ENCODE measurements around the gene PSME3. TPM values are rescaled to one million over a fixed set of nuclear protein-coding genes. Genes with fewer than 3 reads are reported as not detected.
A peak's percentile ranks its signal among the peaks of the same experiment; 100 is the strongest.

PSME3 gene
- total RNA-seq, 1 experiment from 2014 or later, result 163 TPM

DNA sequence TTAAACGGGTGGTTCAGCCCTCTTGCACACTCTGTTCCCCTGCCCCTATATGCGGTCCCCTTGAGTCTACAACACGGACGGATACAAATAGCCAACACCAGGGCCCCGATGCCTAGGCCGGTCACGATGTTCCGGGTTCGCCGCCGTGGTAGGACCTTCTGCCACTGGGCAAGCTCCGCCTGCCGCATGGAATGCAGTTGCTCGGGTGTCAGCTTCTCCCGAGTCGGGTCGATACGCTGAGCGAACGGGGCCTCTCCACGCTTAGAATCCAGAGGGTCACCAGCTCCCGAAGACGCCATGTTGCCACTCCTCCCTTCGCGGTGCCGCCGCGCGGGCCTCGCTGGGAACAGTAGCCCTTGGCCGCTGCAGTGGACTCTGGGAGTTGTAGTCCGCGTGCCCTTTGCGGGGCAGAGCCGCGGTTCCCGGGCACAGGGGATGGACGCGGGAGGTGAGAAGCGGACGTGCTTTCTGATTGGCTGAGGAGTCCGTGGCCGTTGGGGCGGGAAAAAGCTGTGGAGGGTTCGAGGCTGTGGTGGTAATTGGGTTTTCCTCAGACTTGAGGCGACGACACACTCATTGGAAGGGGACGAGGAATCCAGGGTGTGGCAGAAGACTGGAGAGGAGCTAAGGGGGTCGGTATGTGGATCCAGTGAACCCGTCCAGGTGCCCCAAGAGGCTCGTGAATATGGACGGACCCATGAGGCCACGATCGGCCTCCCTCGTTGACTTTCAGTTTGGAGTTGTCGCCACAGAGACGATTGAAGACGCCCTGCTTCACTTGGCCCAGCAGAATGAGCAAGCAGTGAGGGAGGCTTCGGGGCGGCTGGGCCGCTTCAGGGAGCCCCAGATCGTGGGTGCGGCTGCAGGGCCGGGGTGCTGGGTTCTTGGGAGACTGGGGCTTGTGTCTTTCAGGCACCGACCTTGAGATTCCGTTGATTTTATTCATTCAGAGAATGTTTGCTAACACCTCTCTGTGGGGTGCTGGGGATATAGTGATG is 34.5 kb upstream of the PSME3 start, which contains the start of the genes CNTD1 and COA3:
CNTD1 (plus strand) TSS at position 479 of the 998 bp plus-strand sequence; CDS start at position 686, 207 bp downstream.
COA3 (minus strand) TSS at position 322 of the 998 bp plus-strand sequence; CDS start at position 299, 23 bp downstream.
- ChIA-PET CTCF (interaction anchor here (0.8 to 1.5 kb wide), 4 partner anchors 19 to 220 kb away, joined by 3 to 8 read pairs (median 4); partner anchors contain the start of gene BECN1), RAD21 (ENCODE audit: low non-redundant PET in 1 of 2, low total read pairs in 2 of 2, uncharacterized antibody in 2 of 2, unreplicated experiment in 2 of 2) (interaction anchor here in 1 of 2 experiments (0.6 kb wide), 1 partner anchor 47 kb away, joined by 8 read pairs; no protein-coding TSS in a partner anchor), POLR2A (interaction anchor here (1.0 kb wide), 1 partner anchor 26 kb away, joined by 3 read pairs; the partner anchor contains the start of gene BECN1)
- no peaks in the 10 kb centered on the region for H3K9me2 ChIP-seq (ENCODE audit: insufficient read depth)
- ATAC-seq (peak; percentile 100), DNase-seq (ENCODE audit: low read depth, low spot score) (peak; percentile 86)
- peaks cover 4 to 9% of the 10 kb centered on the region in 2 experiments; a peak in 2 of 4 replicates for H3K4me1 ChIP-seq (ENCODE audit: control insufficient read depth in 1 of 2, insufficient read depth in 2 of 2, low read length in 2 of 2)
- peaks cover 8% of the 10 kb centered on the region; the same call in 1 of the 2 replicates for H3K79me2 ChIP-seq (ENCODE audit: insufficient read depth, low read length)
- no peaks in the 10 kb centered on the region for H3K27me3 ChIP-seq (ENCODE audit: insufficient read depth, low read length)
- H3K36me3 ChIP-seq (ENCODE audit: control insufficient read depth in 1 of 2, insufficient read depth in 2 of 2, low read length in 2 of 2), result no peaks in the 10 kb centered on the region
- intact Hi-C loops (cut with micrococcal nuclease), result no loop called here
- H3K9me3 ChIP-seq (ENCODE audit: control insufficient read depth in 1 of 2, insufficient read depth in 1 of 2, low read depth in 1 of 2, low read length in 2 of 2), result no peaks in the 10 kb centered on the region
- peak within 1 kb of the TSS; percentile 83 to 88 for H3K4me3 ChIP-seq (replicated peaks in 1 of 2; ENCODE audit: low read depth in 1 of 2, low read length in 2 of 2)
- no TSS peak for BruUV-seq (replicated peaks)
- peak within 1 kb of the TSS; percentile 52 for H2AFZ ChIP-seq (ENCODE audit: low read depth, low read length, poor library complexity, severe bottlenecking)
- peak within 1 kb of the TSS; percentile 83 for H3K9ac ChIP-seq (ENCODE audit: low read length)
- H3K27ac ChIP-seq (ENCODE audit: low read depth, low read length), result peak within 1 kb of the TSS; percentile 26
- peak within 1 kb of the TSS; percentile 85 for H3K4me2 ChIP-seq (ENCODE audit: low read length)
- no peaks in the 10 kb centered on the region for H4K20me1 ChIP-seq (ENCODE audit: insufficient read depth)
- TF ChIP-seq POLR2A (IDR thresholded peaks at IDR 0.05; ENCODE audit: borderline replicate concordance, extremely low read depth, insufficient read depth, insufficient read length) (no peak), JUND (IDR thresholded peaks at IDR 0.05) (no peak), RAD21 (IDR thresholded peaks at IDR 0.05; ENCODE audit: low read depth) (no peak), YY1 (IDR thresholded peaks at IDR 0.05; ENCODE audit: extremely low read depth, insufficient replicate concordance, low read depth, low read length) (peak; percentile 94), ELF1 (IDR thresholded peaks at IDR 0.05; ENCODE audit: borderline replicate concordance, low read depth) (no peak), POLR2AphosphoS5 (IDR thresholded peaks at IDR 0.05; ENCODE audit: low read depth, low read length) (peak; percentile 87), CEBPB (IDR thresholded peaks at IDR 0.05; ENCODE audit: low read depth) (no peak), ZNF274 (IDR thresholded peaks at IDR 0.05; ENCODE audit: low read depth, low read length) (no peak), EGR1 (IDR thresholded peaks at IDR 0.05; ENCODE audit: low read depth) (no peak), ZFX (IDR thresholded peaks at IDR 0.05) (peak; percentile 82), CBX3 (IDR thresholded peaks at IDR 0.05; ENCODE audit: low read depth) (peak; percentile 100), SP1 (IDR thresholded peaks at IDR 0.05; ENCODE audit: low read depth) (peak; percentile 84; the same call in 1 of the 2 replicates), SIN3A (IDR thresholded peaks at IDR 0.05; ENCODE audit: low read depth) (peak; percentile 51; the same call in 1 of the 2 replicates), EZH2 (IDR thresholded peaks at IDR 0.05) (no peak)
- TF ChIP-seq, protein P1, sequence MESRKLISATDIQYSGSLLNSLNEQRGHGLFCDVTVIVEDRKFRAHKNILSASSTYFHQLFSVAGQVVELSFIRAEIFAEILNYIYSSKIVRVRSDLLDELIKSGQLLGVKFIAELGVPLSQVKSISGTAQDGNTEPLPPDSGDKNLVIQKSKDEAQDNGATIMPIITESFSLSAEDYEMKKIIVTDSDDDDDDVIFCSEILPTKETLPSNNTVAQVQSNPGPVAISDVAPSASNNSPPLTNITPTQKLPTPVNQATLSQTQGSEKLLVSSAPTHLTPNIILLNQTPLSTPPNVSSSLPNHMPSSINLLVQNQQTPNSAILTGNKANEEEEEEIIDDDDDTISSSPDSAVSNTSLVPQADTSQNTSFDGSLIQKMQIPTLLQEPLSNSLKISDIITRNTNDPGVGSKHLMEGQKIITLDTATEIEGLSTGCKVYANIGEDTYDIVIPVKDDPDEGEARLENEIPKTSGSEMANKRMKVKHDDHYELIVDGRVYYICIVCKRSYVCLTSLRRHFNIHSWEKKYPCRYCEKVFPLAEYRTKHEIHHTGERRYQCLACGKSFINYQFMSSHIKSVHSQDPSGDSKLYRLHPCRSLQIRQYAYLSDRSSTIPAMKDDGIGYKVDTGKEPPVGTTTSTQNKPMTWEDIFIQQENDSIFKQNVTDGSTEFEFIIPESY (IDR thresholded peaks at IDR 0.05; ENCODE audit: extremely low read depth, insufficient replicate concordance, low read length), result peak; percentile 23
- TF ChIP-seq, protein P2, sequence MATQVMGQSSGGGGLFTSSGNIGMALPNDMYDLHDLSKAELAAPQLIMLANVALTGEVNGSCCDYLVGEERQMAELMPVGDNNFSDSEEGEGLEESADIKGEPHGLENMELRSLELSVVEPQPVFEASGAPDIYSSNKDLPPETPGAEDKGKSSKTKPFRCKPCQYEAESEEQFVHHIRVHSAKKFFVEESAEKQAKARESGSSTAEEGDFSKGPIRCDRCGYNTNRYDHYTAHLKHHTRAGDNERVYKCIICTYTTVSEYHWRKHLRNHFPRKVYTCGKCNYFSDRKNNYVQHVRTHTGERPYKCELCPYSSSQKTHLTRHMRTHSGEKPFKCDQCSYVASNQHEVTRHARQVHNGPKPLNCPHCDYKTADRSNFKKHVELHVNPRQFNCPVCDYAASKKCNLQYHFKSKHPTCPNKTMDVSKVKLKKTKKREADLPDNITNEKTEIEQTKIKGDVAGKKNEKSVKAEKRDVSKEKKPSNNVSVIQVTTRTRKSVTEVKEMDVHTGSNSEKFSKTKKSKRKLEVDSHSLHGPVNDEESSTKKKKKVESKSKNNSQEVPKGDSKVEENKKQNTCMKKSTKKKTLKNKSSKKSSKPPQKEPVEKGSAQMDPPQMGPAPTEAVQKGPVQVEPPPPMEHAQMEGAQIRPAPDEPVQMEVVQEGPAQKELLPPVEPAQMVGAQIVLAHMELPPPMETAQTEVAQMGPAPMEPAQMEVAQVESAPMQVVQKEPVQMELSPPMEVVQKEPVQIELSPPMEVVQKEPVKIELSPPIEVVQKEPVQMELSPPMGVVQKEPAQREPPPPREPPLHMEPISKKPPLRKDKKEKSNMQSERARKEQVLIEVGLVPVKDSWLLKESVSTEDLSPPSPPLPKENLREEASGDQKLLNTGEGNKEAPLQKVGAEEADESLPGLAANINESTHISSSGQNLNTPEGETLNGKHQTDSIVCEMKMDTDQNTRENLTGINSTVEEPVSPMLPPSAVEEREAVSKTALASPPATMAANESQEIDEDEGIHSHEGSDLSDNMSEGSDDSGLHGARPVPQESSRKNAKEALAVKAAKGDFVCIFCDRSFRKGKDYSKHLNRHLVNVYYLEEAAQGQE (IDR thresholded peaks at IDR 0.05; ENCODE audit: low read depth), result no peak
- TF ChIP-seq, protein P3, sequence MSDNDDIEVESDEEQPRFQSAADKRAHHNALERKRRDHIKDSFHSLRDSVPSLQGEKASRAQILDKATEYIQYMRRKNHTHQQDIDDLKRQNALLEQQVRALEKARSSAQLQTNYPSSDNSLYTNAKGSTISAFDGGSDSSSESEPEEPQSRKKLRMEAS (IDR thresholded peaks at IDR 0.05), result peak; percentile 100
- TF ChIP-seq, protein P4, sequence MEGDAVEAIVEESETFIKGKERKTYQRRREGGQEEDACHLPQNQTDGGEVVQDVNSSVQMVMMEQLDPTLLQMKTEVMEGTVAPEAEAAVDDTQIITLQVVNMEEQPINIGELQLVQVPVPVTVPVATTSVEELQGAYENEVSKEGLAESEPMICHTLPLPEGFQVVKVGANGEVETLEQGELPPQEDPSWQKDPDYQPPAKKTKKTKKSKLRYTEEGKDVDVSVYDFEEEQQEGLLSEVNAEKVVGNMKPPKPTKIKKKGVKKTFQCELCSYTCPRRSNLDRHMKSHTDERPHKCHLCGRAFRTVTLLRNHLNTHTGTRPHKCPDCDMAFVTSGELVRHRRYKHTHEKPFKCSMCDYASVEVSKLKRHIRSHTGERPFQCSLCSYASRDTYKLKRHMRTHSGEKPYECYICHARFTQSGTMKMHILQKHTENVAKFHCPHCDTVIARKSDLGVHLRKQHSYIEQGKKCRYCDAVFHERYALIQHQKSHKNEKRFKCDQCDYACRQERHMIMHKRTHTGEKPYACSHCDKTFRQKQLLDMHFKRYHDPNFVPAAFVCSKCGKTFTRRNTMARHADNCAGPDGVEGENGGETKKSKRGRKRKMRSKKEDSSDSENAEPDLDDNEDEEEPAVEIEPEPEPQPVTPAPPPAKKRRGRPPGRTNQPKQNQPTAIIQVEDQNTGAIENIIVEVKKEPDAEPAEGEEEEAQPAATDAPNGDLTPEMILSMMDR (IDR thresholded peaks at IDR 0.05 in 2 of 3, conservative IDR thresholded peaks at IDR 0.05 in 1 of 3; ENCODE audit: borderline replicate concordance in 1 of 3, insufficient read depth in 1 of 3, low read depth in 2 of 3, low read length in 2 of 3), result no peak
